Bronchial epithelial cell (primary cell): ENCODE results near the gene FAM229A. TPM values are rescaled to one million over a fixed set of nuclear protein-coding genes. Genes with fewer than 3 reads are reported as not detected.

Experiments used
- DNase-seq: peaks from one replicate; pipeline ENCODE4 v3.0.0-alpha.2; 2010; ENCODE audit warnings: low read depth
- FAIRE-seq: peaks from 2 replicates; lab custom pipeline; 2011; peaks lifted over from hg19 to GRCh38; lab: Jason Lieb, UNC
- H3K27me3 ChIP-seq: 2 replicates; pipeline ENCODE4 v1.5.1; 2011; ENCODE audit warnings: low read length; ENCODE audit not compliant: control insufficient read depth, insufficient read depth
- H3K36me3 ChIP-seq: 2 replicates; pipeline ENCODE4 v1.5.1; 2011; ENCODE audit warnings: low read length; ENCODE audit not compliant: control insufficient read depth, insufficient read depth
- H3K4me3 ChIP-seq: 2 replicates; pipeline ENCODE4 v1.5.1; 2011; ENCODE audit warnings: mild to moderate bottlenecking, low read depth, low read length, control low read depth
- total RNA-seq: library from RNA; depleted of rRNA; stranded (reverse); fragments of >200 nt; gene quantifications from 2 replicates; pipeline ENCODE4 v1.2.1, GENCODE V29; 2014
- TF ChIP-seq, protein P1 (sequence below): IDR thresholded peaks from 2 replicates; pipeline ENCODE4 v1.5.1; 2011; ENCODE audit warnings: mild to moderate bottlenecking, moderate library complexity, low read length, control low read depth, inconsistent platforms; ENCODE audit not compliant: insufficient read depth, severe bottlenecking

Gene FAM229A
- total RNA-seq, 1 donor from 2014 or later, result 0.26 TPM

DNA sequence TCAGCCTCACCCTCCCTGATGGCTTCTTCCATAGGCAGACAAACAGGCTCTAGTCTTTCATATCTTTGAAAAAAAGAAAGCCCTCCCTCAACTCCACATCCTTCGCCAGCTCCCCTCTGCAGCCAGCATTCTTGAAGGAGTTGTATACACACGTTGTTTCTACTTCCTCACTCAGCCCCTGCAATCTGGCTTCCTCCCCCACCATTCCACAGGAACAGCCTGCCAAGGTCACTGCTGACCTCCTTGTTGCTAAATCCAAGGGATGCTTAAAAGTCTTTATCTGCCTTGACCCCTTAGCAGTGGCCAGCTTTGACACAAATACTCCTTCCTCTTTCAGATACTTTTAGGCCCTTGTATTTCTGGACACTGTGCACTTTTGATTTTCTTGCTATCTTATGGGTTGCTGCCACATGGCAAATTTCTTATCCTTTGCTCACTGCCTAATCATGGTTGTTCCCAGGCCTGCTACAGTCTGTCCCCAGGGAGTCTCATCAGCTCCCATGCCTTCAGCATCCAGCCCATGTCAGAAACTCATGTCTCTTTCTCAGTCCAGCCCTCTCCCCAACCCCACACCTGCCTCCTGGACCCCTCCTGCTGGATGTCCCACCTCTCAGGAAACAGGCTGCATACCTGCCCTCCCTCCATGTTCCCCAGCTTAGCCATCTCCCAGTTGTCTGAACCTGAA is 8.3 kb downstream of the FAM229A start:
- TF ChIP-seq, protein P1, sequence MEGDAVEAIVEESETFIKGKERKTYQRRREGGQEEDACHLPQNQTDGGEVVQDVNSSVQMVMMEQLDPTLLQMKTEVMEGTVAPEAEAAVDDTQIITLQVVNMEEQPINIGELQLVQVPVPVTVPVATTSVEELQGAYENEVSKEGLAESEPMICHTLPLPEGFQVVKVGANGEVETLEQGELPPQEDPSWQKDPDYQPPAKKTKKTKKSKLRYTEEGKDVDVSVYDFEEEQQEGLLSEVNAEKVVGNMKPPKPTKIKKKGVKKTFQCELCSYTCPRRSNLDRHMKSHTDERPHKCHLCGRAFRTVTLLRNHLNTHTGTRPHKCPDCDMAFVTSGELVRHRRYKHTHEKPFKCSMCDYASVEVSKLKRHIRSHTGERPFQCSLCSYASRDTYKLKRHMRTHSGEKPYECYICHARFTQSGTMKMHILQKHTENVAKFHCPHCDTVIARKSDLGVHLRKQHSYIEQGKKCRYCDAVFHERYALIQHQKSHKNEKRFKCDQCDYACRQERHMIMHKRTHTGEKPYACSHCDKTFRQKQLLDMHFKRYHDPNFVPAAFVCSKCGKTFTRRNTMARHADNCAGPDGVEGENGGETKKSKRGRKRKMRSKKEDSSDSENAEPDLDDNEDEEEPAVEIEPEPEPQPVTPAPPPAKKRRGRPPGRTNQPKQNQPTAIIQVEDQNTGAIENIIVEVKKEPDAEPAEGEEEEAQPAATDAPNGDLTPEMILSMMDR, result no peak
- DNase-seq (no peak), FAIRE-seq (no peak)
- H3K27me3 ChIP-seq, result no peaks in the 10 kb centered on the region
- H3K36me3 ChIP-seq, result no peaks in the 10 kb centered on the region
- no peak overlapping the region for H3K4me3 ChIP-seq

DNA sequence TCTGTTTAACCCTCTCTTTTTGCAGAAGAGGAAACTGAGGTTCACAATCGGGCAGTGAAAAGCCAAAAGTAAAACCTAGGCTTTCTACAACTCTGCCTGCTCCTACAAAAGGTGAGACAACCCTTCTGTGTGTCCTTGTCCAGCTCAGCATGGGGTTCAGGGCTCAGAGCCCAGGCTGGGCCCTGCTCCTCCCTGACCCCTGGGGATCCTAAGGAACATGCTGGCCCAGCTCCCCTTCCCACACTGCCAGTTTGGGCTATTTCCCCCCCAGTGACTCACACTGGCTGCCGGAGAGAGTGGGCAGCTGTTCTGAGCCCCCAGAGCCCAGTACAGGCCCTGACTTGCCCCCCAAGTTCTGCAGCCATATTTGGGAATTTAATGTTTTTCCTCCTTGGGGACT is 8.9 kb downstream of the FAM229A start:
- DNase-seq, result no peak
- no peaks in the 10 kb centered on the region for H3K27me3 ChIP-seq
- no peak for FAIRE-seq
- no peak overlapping the region for H3K4me3 ChIP-seq
- TF ChIP-seq, protein P1, result no peak
- no peaks in the 10 kb centered on the region for H3K36me3 ChIP-seq

- DNase-seq (no peak), FAIRE-seq (no peak)
- no peaks in the 10 kb centered on the region for H3K36me3 ChIP-seq
- H3K4me3 ChIP-seq, result no peak overlapping the region
- no peaks in the 10 kb centered on the region for H3K27me3 ChIP-seq
- TF ChIP-seq, protein P1, result no peak
Measured at GRCh38 chr1:32352831-32353383, 9.4 kb downstream of the FAM229A start.

GRCh38 chr1:32352239-32352745 is 10.0 kb downstream of the FAM229A start:
- H3K27me3 ChIP-seq, result no peaks in the 10 kb centered on the region
- peak overlapping the region; percentile 54 for H3K4me3 ChIP-seq
- no peaks in the 10 kb centered on the region for H3K36me3 ChIP-seq
- DNase-seq, result no peak
- FAIRE-seq, result no peak
- TF ChIP-seq, protein P1, result no peak

DNA sequence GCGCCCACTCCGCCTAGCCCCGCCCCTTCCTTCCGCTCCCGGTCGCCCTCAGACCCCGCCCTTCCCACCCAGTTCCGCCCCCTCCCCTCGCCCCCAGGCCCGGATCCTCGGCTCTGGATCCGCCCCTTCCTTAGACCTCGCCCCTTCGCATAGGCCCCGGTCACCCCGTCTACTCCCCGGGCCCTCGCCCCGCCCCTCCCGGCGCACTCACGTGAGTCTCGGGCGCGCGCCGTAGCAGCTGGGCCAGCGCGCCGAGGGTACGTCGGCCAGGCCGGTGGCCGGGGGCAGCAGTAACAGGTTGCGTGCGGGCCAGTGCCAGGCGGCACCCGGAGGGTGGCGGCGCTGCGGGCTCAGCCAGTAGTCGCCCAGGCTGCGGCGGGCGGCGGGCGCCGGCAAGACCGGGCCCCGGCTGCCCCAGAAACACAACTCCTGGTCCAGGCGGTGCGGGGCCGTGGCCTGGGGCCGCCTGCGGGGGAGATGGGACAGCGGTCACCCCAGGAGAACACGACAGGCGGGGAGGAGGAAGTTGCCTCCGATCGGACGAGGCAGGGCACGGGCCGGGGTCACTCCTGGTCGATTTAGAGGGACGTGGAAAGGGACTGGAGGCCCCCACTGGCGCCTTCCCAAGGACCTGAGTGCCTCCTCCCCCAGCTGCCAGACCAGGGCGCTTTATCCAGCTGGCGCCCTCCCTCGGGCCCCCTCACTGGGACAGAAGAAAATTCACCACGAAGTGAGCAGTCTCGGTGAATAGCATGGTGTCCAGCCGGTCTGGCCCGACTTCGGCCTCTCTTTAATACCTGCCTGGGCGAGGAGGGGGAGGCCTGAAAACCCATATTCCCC is 10.7 kb downstream of the FAM229A start:
- DNase-seq (peak; percentile 66), FAIRE-seq (no peak)
- Histone ChIP-seq H3K27me3 (no peaks in the 10 kb centered on the region), H3K36me3 (no peaks in the 10 kb centered on the region), H3K4me3 (peak overlapping the region; percentile 54)
- TF ChIP-seq, protein P1, result no peak
